Lower lobe of right lung (tissue), 2 donors: ENCODE measurements around the gene ZNF791. TPM values are rescaled to one million over a fixed set of nuclear protein-coding genes. Genes with fewer than 3 reads are reported as not detected.

Source experiments
- ATAC-seq, 2 donors: fragments of 200-7000 bp; cut with Tn5 transposase; one replicate each; pipeline ENCODE4 v1.9.1; 2020 to 2022; ENCODE audit warnings: mild to moderate bottlenecking in 2 of 2, moderate library complexity in 2 of 2
- DNase-seq: peaks from one replicate; pipeline ENCODE4 v3.0.0-alpha.2; 2020
- H3K27ac ChIP-seq: fragments of 200-600 bp; one replicate; pipeline ENCODE4 v1.8.0; 2022
- H3K27me3 ChIP-seq: fragments of 200-600 bp; one replicate; pipeline ENCODE4 v1.8.0; 2022; ENCODE audit warnings: low read depth
- H3K36me3 ChIP-seq: fragments of 200-600 bp; one replicate; pipeline ENCODE4 v1.8.0; 2022; ENCODE audit warnings: mild to moderate bottlenecking
- H3K4me1 ChIP-seq: fragments of 200-600 bp; one replicate; pipeline ENCODE4 v1.8.0; 2022
- H3K4me3 ChIP-seq: fragments of 200-600 bp; one replicate; pipeline ENCODE4 v1.8.0; 2022; ENCODE audit warnings: mild to moderate bottlenecking
- H3K9me3 ChIP-seq: fragments of 200-600 bp; one replicate; pipeline ENCODE4 v1.8.0; 2022
- CTCF ChIP-seq: fragments of 200-600 bp; IDR thresholded peaks from one replicate; pipeline ENCODE4 v1.8.0; 2022; ENCODE audit warnings: antibody characterized with exemption, mild to moderate bottlenecking
- intact Hi-C: fragments of 100-400 bp; cut with DNase I; formaldehyde crosslinking; loops from one replicate; pipeline ENCODE4 v1.11.0; 2022
- total RNA-seq: library from RNA; stranded (reverse); fragmentation: NEBNext Ultra II Directional; extraction: Animal tissue kit (Norgen Biotek cat#: 25700); gene quantifications from one replicate; pipeline ENCODE4 v1.2.1, GENCODE V29; 2021
- donor health status: DM: no; HTN: yes; CAD: no; lungs with severe emphysema.

Gene ZNF791
- total RNA-seq, 1 donor from 2014 or later: 27.2 TPM

GRCh38 chr19:12655546-12655945 is 44.8 kb downstream of the ZNF791 start:
- H3K36me3 ChIP-seq: peaks cover 78% of the 10 kb centered on the region
- ATAC-seq (no peak), DNase-seq (no peak)
- no peak overlapping the region for H3K4me3 ChIP-seq
- no peaks in the 10 kb centered on the region for H3K4me1 ChIP-seq
- intact Hi-C loops: no loop called here
- no peaks in the 10 kb centered on the region for H3K27me3 ChIP-seq
- TF ChIP-seq CTCF: no peak
- H3K27ac ChIP-seq: no peak overlapping the region
- H3K9me3 ChIP-seq: no peaks in the 10 kb centered on the region

- Histone ChIP-seq H3K36me3 (peaks cover 81% of the 10 kb centered on the region), H3K4me1 (no peaks in the 10 kb centered on the region), H3K27me3 (no peaks in the 10 kb centered on the region), H3K9me3 (no peaks in the 10 kb centered on the region), H3K27ac (no peak overlapping the region), H3K4me3 (no peak overlapping the region)
- ATAC-seq (peak; percentile 13 to 36), DNase-seq (no peak)
- no peak for TF ChIP-seq CTCF
- intact Hi-C loops: no loop called here
Measured at GRCh38 chr19:12656899-12657571, 46.3 kb downstream of the ZNF791 start.

- no peaks in the 10 kb centered on the region for H3K9me3 ChIP-seq
- H3K4me3 ChIP-seq: no peak overlapping the region
- peaks cover 87% of the 10 kb centered on the region for H3K36me3 ChIP-seq
- H3K27me3 ChIP-seq: no peaks in the 10 kb centered on the region
- DNase-seq (no peak), ATAC-seq (no peak)
- no peaks in the 10 kb centered on the region for H3K4me1 ChIP-seq
- no peak for TF ChIP-seq CTCF
- no peak overlapping the region for H3K27ac ChIP-seq
- intact Hi-C loops: no loop called here
Measured at GRCh38 chr19:12657966-12658365, 47.2 kb downstream of the ZNF791 start.

- peaks cover 84% of the 10 kb centered on the region for H3K36me3 ChIP-seq
- H3K4me3 ChIP-seq: no peak overlapping the region
Measured at GRCh38 chr19:12660980-12661379, 50.3 kb downstream of the ZNF791 start.

GRCh38 chr19:12664406-12665280 is 53.9 kb downstream of the ZNF791 start:
- Histone ChIP-seq H3K36me3 (peaks cover 62% of the 10 kb centered on the region), H3K4me1 (peaks cover 39% of the 10 kb centered on the region), H3K27ac (no peak overlapping the region), H3K9me3 (no peaks in the 10 kb centered on the region), H3K4me3 (no peak overlapping the region), H3K27me3 (no peaks in the 10 kb centered on the region)
- no peak for ATAC-seq
- intact Hi-C loops: no loop called here
- DNase-seq: no peak
- no peak for TF ChIP-seq CTCF

More at GRCh38 chr19:12660980-12661379, 50.3 kb downstream of the ZNF791 start:
- Histone ChIP-seq H3K27me3 (no peaks in the 10 kb centered on the region), H3K27ac (no peak overlapping the region), H3K9me3 (no peaks in the 10 kb centered on the region), H3K4me1 (peaks cover 16% of the 10 kb centered on the region)
- intact Hi-C loops: no loop called here
- ATAC-seq: no peak
- no peak for DNase-seq
- no peak for TF ChIP-seq CTCF
